NCI-H1417 treated with DMSO at 0.1 percent for 48 hours (cell line): Measurements from ENCODE around the gene ZNF398.

Experiments
- DNase-seq: peaks from one replicate; lab custom pipeline; 2025; lab: John Stamatoyannopoulos, UW

The ZNF398 gene

DNA sequence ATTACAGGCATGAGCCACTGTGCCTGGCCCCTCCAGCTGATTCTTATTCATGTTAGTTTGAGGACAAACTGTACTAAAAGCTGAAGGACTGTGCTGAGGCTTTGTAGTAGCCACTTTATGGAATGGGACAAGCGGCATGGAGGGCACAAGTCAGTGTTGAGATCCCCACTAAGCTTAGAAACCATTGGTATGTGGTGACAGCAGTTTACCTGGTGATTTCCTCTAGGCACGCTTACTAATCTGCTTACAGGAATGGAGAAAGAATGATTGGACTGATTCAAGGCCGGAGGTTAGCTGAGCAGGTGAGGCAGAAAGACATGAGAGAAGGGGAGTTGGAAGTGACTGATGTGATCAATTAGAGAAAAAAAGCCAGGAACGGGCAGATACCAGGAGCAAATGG is 3.7 kb downstream of the ZNF398 start:
- no peak for DNase-seq

DNA sequence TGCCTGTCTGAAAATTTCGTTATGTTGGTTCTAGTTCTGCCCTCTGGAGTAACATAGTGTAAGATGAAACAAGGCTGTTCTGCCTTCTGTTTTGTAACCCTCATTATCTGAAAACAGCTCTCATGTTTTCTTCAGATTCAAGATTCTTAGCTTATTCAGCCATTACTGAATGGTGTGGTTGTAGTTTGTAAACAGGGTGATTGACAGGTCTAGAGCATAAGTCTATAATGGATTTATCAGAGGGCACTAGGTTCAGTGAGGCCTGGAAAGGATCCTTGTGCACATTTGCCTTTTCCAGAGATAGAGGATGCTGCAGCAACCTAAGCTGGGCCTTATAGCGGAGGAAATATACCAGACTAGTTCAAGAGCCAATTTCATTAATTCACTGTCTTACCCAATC is 6.1 kb downstream of the ZNF398 start:
- no peak for DNase-seq

GRCh38 chr7:149154056-149154455 is 6.8 kb downstream of the ZNF398 start:
- DNase-seq: no peak

DNA sequence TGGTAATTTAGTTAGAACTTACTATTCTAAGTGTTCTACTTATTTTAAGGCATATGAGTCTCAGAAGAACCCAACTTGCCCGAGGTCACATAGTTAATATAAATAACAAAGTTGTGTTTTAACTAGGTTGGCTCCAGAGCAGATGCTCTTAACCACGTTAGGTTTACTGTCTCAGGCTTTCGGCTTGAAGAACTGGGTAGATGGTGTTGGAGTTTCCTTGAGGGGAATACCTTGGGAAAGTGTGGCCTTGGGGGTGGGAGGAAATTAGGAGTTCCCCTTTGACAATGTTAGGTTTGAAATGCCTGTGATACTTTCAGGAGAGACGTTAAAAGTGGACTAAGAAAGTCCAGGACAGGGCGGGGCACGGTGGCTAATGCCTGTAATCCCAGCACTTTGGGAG is 9.6 kb downstream of the ZNF398 start:
- no peak for DNase-seq

DNA sequence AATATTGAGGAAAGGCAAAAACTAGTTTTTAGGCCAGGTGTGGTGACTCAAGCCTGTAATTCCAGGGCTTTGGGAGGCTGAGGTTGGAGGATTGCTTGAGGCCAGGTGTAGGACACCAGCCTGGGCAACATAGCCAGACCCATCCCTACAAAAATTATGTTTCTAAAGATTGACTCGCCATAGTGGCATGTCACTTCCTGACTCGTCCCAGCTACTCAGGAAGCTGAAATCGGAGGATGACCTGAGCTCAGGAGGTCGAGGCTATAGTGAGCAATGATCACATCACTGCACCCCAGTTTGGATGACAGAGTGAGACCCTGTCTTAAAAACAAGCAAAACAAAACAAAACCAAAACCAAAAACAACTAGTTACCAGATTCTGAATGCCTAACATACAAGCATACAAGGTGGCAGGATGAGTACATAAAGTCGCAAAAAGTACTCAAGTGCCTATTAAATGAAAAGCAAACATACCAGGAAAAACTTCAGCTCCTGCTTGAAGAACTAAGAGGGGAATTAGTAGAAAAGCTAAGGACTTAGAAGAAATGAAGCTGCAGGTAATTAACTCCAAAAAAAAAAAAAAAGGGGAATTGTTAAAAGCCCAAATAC is 14.1 kb downstream of the ZNF398 start:
- no peak for DNase-seq

DNA sequence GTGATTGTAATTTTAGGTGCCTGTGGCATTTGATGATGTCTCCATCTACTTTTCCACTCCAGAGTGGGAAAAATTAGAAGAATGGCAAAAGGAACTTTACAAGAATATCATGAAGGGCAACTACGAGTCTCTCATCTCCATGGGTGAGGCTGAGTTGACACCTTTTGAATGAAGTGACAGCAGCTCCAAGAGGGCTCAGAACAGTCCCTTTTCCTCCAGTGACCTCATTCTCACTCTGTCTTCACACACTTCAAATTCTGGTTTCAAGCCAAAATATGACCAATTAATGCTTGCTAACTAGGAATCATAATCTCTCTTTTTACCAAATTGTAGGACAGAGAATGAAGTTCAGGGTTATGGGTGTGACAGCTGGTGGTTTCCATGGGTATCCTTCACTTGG is 18.9 kb downstream of the ZNF398 start:
- no peak for DNase-seq

DNA sequence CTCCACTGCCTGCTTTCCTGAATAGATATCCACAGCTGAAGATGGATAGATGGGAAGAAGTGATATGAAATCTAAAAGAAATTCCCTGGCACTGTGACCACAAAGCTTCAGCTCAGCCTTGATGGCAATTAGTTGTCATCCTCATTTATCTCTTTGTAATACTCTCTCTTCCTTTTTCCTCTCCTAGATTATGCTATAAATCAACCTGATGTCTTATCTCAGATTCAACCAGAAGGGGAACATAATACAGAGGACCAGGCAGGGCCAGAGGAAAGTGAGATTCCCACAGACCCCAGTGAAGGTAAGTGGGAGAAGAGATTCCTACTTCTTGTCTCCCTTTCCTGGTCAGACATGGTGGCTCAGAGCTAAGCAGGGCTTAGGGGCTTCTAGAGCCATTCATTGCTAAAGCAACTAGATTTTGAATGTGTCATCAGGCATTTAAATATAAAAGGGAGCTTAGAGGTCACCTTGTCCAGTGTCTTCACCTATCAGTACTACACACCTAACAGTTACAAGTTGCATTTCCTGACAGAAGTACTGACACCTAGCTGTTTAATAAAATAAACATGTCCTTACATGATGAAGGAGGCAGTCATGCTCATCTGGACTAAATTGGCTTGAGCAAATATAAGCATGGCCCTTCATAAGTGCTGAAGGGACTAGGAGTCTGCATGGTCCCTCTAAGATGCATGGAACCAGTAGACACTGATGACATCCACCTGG is 19.5 kb downstream of the ZNF398 start:
- DNase-seq: no peak

DNA sequence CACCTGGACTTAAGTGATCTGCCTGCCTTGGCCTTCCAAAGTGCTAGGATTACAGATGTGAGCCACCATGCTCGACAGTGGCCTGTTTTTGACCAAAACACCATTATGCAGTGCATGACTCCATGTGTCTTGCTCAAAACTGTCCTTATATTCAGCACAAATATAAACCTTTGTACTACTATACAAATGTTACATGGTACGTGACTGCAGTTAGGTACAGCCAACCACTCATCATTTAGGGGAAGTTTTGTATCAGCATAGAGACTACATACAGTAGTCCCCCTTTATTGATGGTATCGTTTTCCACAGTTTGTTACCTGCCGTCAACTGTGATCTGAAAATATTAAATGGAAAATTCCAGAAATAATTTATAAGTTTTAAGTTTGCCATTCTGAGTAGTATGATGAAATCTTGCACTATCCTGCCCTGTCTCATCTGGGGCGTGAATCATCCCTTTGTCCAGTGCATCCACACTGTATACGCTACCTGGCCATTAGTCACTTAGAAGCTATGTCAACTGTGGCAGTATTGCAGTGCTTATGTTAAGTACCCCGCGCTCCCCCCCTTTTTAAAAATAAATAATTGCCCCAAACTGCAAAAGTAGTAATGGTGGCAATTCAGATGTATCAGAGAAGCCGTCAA is 24.8 kb downstream of the ZNF398 start:
- no peak for DNase-seq

- no peak for DNase-seq
Observed at GRCh38 chr7:149172534-149172920, 25.3 kb downstream of the ZNF398 start.

GRCh38 chr7:149175150-149175549 is 27.9 kb downstream of the ZNF398 start:
- no peak for DNase-seq

GRCh38 chr7:149179241-149179640 is 32.0 kb downstream of the ZNF398 start:
- DNase-seq: no peak

- DNase-seq: no peak
Observed at GRCh38 chr7:149180722-149181449, 33.6 kb downstream of the ZNF398 start.

DNA sequence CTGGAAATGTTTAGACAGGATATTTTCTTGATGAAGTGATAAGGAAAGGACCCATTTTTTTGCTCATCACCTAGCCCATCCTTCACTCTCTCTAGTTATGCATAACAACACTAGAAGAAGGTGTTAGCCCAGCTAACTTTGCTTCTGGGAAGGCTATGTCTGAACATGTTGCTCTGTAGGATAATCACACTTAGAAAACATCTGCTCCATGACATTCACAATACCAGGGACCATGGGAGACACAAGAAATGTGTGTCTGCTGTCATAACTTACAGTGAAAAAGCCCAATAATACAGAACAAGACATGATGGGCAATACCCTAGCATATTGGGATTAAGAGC is 34.2 kb downstream of the ZNF398 start:
- DNase-seq: no peak

DNA sequence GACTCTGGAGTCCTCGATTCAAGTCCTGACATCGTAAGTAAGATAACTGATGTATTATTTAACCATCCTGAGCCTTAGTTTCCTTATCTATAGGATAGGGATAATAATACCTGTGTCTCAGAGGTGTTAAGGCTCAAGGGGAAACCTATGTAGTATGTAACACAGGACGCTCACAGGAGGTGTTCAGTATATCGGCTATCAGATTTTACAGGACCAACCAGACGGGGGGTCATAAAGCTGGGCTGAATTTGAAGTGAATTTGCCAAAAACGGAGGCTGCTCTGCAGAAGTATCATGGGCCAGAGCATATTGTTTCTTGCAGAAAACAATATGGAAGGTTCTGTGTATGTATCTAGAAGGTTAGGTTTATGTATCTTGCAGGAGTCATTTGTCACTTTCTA is 37.0 kb downstream of the ZNF398 start:
- DNase-seq: no peak

- no peak for DNase-seq
Observed at GRCh38 chr7:149188213-149188612, 41.0 kb downstream of the ZNF398 start.

- DNase-seq: no peak
Observed at GRCh38 chr7:149188637-149189259, 41.5 kb downstream of the ZNF398 start.

- no peak for DNase-seq
Observed at GRCh38 chr7:149191851-149192250, 44.6 kb downstream of the ZNF398 start.

DNA sequence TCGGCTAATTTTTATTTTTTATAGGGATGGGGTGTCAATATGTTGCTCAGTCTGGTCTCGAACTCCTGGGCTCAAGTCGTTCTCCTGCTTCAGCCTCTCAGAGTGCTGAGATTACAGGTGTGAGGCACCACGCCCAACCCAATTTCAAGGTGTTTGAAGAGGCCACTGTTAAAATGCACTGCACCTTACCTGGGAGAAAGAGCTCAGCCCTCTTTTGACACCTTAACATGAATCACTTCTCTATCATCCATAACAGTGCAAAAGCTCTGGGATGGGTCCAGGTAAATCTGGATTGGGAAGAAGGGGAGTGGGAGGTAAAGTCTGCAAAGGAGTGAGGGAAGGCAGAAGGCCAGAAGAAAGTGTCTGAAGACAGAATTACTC is 47.5 kb downstream of the ZNF398 start:
- DNase-seq: no peak

- DNase-seq: peak; percentile 80
Observed at GRCh38 chr7:149195180-149196150, 48.2 kb downstream of the ZNF398 start, which contains the start of gene ZNF282. Gene ZNF282, plus strand, starts transcription at chr7:149195546. Its CDS starts 44 bp downstream, at chr7:149195590.

DNA sequence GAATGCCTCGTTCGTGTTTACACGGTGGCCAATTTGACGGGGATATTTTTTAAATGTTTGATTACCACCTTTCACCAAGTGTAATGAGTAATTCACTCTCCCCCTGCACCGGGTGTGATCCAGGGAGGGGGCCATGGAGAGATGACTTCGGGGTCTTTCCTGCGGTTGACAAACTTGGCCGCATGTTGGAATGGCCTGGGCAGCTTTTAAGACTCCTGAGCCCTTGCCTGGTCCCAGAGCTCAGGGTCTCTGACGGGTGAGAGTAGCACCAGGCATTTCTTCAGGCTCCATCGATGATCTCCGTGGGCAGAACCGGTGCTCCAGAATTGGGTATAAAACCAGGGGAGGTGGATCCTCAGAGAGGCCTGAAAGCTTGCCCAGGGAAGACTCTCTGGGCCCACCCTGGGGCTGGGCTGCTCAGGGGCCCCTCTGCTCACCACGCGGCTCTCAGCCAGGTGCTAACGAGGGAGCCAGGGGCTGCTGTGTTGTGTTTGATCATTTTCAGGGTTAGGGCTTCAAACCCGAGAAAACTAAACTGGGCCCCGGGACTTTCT is 49.0 kb downstream of the ZNF398 start:
- DNase-seq: no peak

DNA sequence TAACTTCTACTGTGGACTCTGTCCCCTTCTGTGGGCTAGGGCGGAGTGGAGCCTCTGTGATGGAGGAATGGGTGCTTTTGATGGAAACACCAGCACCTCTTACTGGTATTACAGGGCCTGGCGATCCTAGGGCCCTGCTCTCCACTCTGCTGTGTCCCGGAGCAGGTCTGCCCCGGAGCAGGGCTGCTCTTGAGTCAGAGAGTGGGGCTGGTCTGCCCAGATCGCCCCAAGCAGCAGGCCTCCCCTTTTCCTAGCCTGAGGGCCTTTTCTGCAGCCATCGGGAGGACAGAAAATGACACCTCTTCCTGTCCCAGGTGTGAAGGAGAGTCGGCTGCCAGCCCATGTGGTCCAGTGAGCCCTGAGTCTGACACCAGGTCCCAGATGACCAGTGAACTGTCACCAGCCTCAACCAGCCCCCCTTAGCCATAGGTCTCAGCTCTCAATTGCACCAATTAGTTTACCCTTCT is 49.5 kb downstream of the ZNF398 start:
- DNase-seq: no peak
